T-helper 1 cell treated with Interleukin-12 subunit alpha and Interleukin-12 subunit beta and Interleukin-4 antibody, amounts not matched to agents 30 μg/mL and 1 μg/mL, for 36 hours (primary cell): Measurements from ENCODE around the gene LCN15.

Experiments
- H3K27ac Mint-ChIP-seq: one replicate; pipeline ENCODE4 v1.8.0; 2021; ENCODE audit warnings: mild to moderate bottlenecking, mixed read lengths
- H3K27me3 Mint-ChIP-seq: one replicate; pipeline ENCODE4 v1.8.0; 2021; ENCODE audit warnings: low read depth, mixed read lengths
- H3K36me3 Mint-ChIP-seq: one replicate; pipeline ENCODE4 v1.8.0; 2021; ENCODE audit warnings: low read depth, mixed read lengths
- H3K4me1 Mint-ChIP-seq: one replicate; pipeline ENCODE4 v1.8.0; 2021; ENCODE audit warnings: low read depth, mixed read lengths
- H3K4me3 Mint-ChIP-seq: one replicate; pipeline ENCODE4 v1.8.0; 2021; ENCODE audit warnings: mild to moderate bottlenecking, moderate library complexity, mixed read lengths
- H3K9me3 Mint-ChIP-seq: one replicate; pipeline ENCODE4 v1.8.0; 2021; ENCODE audit warnings: mixed read lengths

LCN15 gene

DNA sequence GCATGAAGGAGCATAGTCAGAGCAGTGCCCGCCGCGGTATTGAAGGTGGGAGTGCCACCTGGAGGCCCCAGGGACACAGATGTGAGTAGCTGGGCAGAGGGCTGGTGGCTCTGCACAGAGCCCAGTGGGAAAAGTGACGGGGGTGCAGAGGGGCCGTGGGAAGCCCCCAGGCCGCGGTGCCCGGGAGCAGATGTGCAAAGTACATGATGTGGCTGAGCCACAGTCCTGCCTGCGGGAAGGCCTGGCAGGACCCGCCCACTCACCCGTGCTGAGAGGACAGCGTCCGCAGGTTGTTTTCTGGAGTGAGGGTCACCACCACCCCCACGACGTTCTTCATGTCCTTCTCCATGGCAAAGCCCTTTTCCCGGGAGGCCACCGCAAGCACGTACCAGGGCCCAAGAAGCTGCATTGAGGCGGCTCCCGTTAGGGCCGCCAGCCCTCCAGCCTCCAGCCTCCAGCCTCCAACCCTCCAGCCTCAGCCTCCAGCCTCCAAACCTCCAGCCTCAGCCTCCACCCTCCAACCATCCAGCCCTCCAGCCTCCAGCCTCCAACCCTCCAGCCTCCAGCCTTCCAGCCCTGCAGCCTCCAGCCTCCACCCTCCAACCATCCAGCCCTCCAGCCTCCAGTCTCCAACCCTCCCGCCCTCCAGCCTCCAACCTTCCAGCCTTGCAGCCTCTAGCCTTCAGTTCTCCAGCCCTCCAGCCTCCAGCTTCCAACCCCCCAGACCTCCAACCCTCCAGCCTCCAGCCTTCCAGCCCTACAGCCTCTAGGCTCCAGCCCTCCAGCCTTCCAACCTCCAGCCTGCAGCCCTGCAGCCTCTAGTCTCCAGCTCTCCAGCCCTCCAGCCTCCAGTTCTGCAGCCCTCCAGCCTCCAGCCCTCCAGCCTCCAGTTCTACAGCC lies 16.9 kb downstream of the LCN15 start:
- H3K4me3 Mint-ChIP-seq = no peak overlapping the region

GRCh38 chr9:136746621-136747020 lies 17.7 kb downstream of the LCN15 start:
- no peaks in the 10 kb centered on the region for H3K4me1 Mint-ChIP-seq
- no peak overlapping the region for H3K27ac Mint-ChIP-seq
- H3K4me3 Mint-ChIP-seq = no peak overlapping the region
- peaks cover 4% of the 10 kb centered on the region for H3K27me3 Mint-ChIP-seq
- H3K9me3 Mint-ChIP-seq = peaks cover 3% of the 10 kb centered on the region
- H3K36me3 Mint-ChIP-seq = no peaks in the 10 kb centered on the region

More for the DNA sequence above, 16.9 kb downstream of the LCN15 start:
- H3K27ac Mint-ChIP-seq = no peak overlapping the region
- peaks cover under 1% of the 10 kb centered on the region for H3K36me3 Mint-ChIP-seq
- H3K27me3 Mint-ChIP-seq = peaks cover 4% of the 10 kb centered on the region
- H3K9me3 Mint-ChIP-seq = peaks cover 11% of the 10 kb centered on the region
- no peaks in the 10 kb centered on the region for H3K4me1 Mint-ChIP-seq

GRCh38 chr9:136746155-136746490 lies 18.2 kb downstream of the LCN15 start:
- no peak overlapping the region for H3K4me3 Mint-ChIP-seq
- H3K36me3 Mint-ChIP-seq = no peaks in the 10 kb centered on the region
- H3K27me3 Mint-ChIP-seq = peaks cover 4% of the 10 kb centered on the region
- H3K27ac Mint-ChIP-seq = no peak overlapping the region
- H3K4me1 Mint-ChIP-seq = no peaks in the 10 kb centered on the region
- no peaks in the 10 kb centered on the region for H3K9me3 Mint-ChIP-seq

- H3K27me3 Mint-ChIP-seq = peaks cover 4% of the 10 kb centered on the region
- no peaks in the 10 kb centered on the region for H3K4me1 Mint-ChIP-seq
- no peaks in the 10 kb centered on the region for H3K36me3 Mint-ChIP-seq
- H3K9me3 Mint-ChIP-seq = no peaks in the 10 kb centered on the region
- no peak overlapping the region for H3K27ac Mint-ChIP-seq
- no peak overlapping the region for H3K4me3 Mint-ChIP-seq
Measured at GRCh38 chr9:136745389-136746154, 18.7 kb downstream of the LCN15 start.

GRCh38 chr9:136744773-136745172 lies 19.5 kb downstream of the LCN15 start:
- no peak overlapping the region for H3K4me3 Mint-ChIP-seq
- no peaks in the 10 kb centered on the region for H3K9me3 Mint-ChIP-seq
- H3K27ac Mint-ChIP-seq = no peak overlapping the region
- H3K36me3 Mint-ChIP-seq = no peaks in the 10 kb centered on the region
- H3K27me3 Mint-ChIP-seq = peaks cover 4% of the 10 kb centered on the region
- H3K4me1 Mint-ChIP-seq = no peaks in the 10 kb centered on the region

- Mint-ChIP-seq H3K36me3 (no peaks in the 10 kb centered on the region), H3K4me3 (no peak overlapping the region), H3K27ac (no peak overlapping the region), H3K27me3 (peaks cover 4% of the 10 kb centered on the region), H3K4me1 (no peaks in the 10 kb centered on the region), H3K9me3 (no peaks in the 10 kb centered on the region)
Measured at GRCh38 chr9:136743639-136744211, 20.6 kb downstream of the LCN15 start.

GRCh38 chr9:136742591-136743391 lies 21.5 kb downstream of the LCN15 start, which contains the start of gene LCN10:
TSS of gene LCN10 (minus strand) at chr9:136742940. CDS start at chr9:136742903, 37 bp downstream.
- H3K4me3 Mint-ChIP-seq = no peak within 1 kb of the TSS
- no peaks in the 10 kb centered on the region for H3K4me1 Mint-ChIP-seq
- peaks cover 4% of the 10 kb centered on the region for H3K27me3 Mint-ChIP-seq
- H3K27ac Mint-ChIP-seq = no peak within 1 kb of the TSS
- H3K9me3 Mint-ChIP-seq = no peaks in the 10 kb centered on the region
- no peaks in the 10 kb centered on the region for H3K36me3 Mint-ChIP-seq

- Mint-ChIP-seq H3K36me3 (no peaks in the 10 kb centered on the region), H3K4me3 (no peak overlapping the region), H3K27ac (no peak overlapping the region), H3K9me3 (no peaks in the 10 kb centered on the region), H3K4me1 (no peaks in the 10 kb centered on the region), H3K27me3 (peaks cover 4% of the 10 kb centered on the region)
Measured at GRCh38 chr9:136741883-136742571, 22.3 kb downstream of the LCN15 start.

DNA sequence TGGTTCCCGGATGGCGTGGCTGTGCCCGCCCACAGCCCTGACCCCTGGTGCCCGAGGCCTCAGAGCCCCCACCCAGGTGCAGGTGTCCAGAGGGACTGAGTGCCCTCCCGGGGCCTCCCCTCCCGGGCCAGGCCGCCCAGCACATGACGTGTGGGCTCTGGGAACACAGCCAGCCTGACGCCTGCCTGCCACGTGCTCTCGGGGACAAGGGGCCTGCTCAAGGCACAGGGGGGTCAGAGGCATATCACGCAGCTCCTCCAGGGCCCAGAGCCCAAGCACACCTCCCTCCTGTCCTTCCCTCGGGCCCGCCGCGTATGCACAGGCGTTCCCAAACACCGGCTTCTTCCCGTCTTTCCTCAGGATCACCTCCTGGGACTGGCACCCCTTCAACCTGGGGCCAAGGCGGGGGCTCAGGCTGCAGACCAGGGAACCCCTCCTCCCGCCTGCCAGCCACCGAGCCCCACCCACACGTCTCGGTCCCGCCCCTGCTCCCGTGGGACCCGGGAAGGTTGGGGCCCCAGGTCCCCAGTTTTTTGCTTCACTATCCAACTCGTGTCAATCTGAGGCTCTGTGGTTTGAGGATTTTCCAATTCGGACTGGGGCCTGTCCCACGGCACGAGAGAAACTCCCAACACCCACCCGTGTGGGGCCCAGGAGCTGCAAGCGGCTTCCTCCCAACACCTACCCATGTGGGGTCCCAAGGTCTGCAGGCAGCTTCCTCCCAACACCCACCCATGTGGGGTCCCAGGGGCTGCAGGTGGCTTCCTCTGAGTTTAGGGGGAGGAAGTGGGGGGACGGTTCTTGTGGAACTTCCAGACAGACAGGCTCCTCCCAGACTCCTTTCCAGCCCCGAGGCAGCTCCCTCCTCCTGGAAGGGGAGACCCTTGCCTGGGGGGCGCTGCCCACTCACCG lies 23.1 kb downstream of the LCN15 start:
- peaks cover 4% of the 10 kb centered on the region for H3K27me3 Mint-ChIP-seq
- no peaks in the 10 kb centered on the region for H3K36me3 Mint-ChIP-seq
- H3K4me1 Mint-ChIP-seq = no peaks in the 10 kb centered on the region

DNA sequence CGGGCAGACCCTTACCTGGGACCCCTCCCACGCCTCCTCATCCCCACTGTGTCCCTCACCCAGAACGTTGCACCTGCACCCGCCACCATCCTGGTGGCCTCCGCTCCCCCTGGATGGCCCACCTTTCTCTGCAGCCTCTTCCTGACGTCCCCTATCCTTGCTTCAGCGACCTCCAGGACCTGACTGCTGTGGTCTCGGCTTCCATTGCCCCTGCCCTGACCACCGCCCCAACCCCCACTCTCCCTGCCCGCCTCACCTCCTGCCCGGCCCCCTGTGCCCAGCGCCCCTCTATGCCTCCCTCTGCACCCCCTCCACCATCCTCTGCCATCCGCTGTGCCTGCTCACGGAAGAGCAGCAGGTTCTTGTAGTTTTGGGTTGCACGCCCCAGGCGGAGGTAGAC lies 23.8 kb downstream of the LCN15 start:
- Mint-ChIP-seq H3K9me3 (no peaks in the 10 kb centered on the region), H3K4me3 (no peak overlapping the region), H3K27me3 (peaks cover 4% of the 10 kb centered on the region), H3K27ac (no peak overlapping the region), H3K36me3 (no peaks in the 10 kb centered on the region), H3K4me1 (no peaks in the 10 kb centered on the region)

More for the DNA sequence above, 23.1 kb downstream of the LCN15 start:
- Mint-ChIP-seq H3K27ac (no peak overlapping the region), H3K9me3 (no peaks in the 10 kb centered on the region), H3K4me3 (no peak overlapping the region)

GRCh38 chr9:136740069-136740468 lies 24.2 kb downstream of the LCN15 start:
- Mint-ChIP-seq H3K27me3 (peaks cover 4% of the 10 kb centered on the region), H3K4me1 (no peaks in the 10 kb centered on the region), H3K27ac (no peak overlapping the region), H3K9me3 (no peaks in the 10 kb centered on the region), H3K36me3 (no peaks in the 10 kb centered on the region), H3K4me3 (no peak overlapping the region)

- Mint-ChIP-seq H3K36me3 (no peaks in the 10 kb centered on the region), H3K4me1 (no peaks in the 10 kb centered on the region), H3K9me3 (no peaks in the 10 kb centered on the region), H3K27me3 (peaks cover 4% of the 10 kb centered on the region), H3K27ac (no peak overlapping the region), H3K4me3 (no peak overlapping the region)
Measured at GRCh38 chr9:136739509-136739908, 24.8 kb downstream of the LCN15 start.

GRCh38 chr9:136738960-136739359 lies 25.4 kb downstream of the LCN15 start:
- Mint-ChIP-seq H3K27me3 (peaks cover 4% of the 10 kb centered on the region), H3K27ac (no peak overlapping the region), H3K4me3 (no peak overlapping the region), H3K36me3 (no peaks in the 10 kb centered on the region), H3K4me1 (no peaks in the 10 kb centered on the region), H3K9me3 (no peaks in the 10 kb centered on the region)
